GM21381 (cell line): ENCODE measurements around the gene UIMC1.

ENCODE experiments used
- ATAC-seq: cut with Tn5 transposase; IDR thresholded peaks from one replicate; pipeline ENCODE4 v1.9.1; 2021; ENCODE audit warnings: mild to moderate bottlenecking, moderate library complexity; ENCODE audit not compliant: unreplicated experiment

Gene UIMC1

GRCh38 chr5:176902911-176903664 lies 103.5 kb downstream of the UIMC1 start:
- no peak for ATAC-seq

GRCh38 chr5:176902102-176902814 lies 104.3 kb downstream of the UIMC1 start:
- no peak for ATAC-seq

- ATAC-seq: peak; percentile 66
These were observed 105.1 kb downstream of the UIMC1 start for GRCh38 chr5:176901260-176902101.

GRCh38 chr5:176900780-176901204 lies 105.8 kb downstream of the UIMC1 start:
- no peak for ATAC-seq

GRCh38 chr5:176899946-176900779 lies 106.4 kb downstream of the UIMC1 start:
- ATAC-seq: no peak

GRCh38 chr5:176899296-176899891 lies 107.2 kb downstream of the UIMC1 start, which contains the start of gene HK3:
HK3 (minus strand) TSS chr5:176899346; CDS start chr5:176896159, 3,187 bp downstream.
- no peak for ATAC-seq

GRCh38 chr5:176897263-176897662 lies 109.3 kb downstream of the UIMC1 start:
- no peak for ATAC-seq

GRCh38 chr5:176895831-176896230 lies 110.7 kb downstream of the UIMC1 start:
- ATAC-seq: no peak

- ATAC-seq: no peak
These were observed 112.3 kb downstream of the UIMC1 start for GRCh38 chr5:176894298-176894697.

GRCh38 chr5:176892663-176893062 lies 113.9 kb downstream of the UIMC1 start:
- no peak for ATAC-seq

GRCh38 chr5:176891331-176891958 lies 115.1 kb downstream of the UIMC1 start:
- no peak for ATAC-seq

GRCh38 chr5:176890455-176891330 lies 115.9 kb downstream of the UIMC1 start:
- no peak for ATAC-seq

- ATAC-seq: no peak
These were observed 117.0 kb downstream of the UIMC1 start for GRCh38 chr5:176889321-176890280.

GRCh38 chr5:176888865-176889165 lies 117.8 kb downstream of the UIMC1 start:
- ATAC-seq: no peak

- ATAC-seq: no peak
These were observed 118.3 kb downstream of the UIMC1 start for GRCh38 chr5:176888016-176888864.

- no peak for ATAC-seq
These were observed 119.2 kb downstream of the UIMC1 start for GRCh38 chr5:176887252-176887849.
